Gastroesophageal sphincter (tissue), 4 donors: Measurements from ENCODE around the gene LRRC49. TPM values are rescaled to one million over a fixed set of nuclear protein-coding genes. Genes with fewer than 3 reads are reported as not detected.

Source experiments
- ATAC-seq: fragments of 150-250 bp; one replicate; pipeline ENCODE4 v1.9.1; 2016; ENCODE audit warnings: mild to moderate bottlenecking, moderate library complexity
- H3K27ac ChIP-seq, 4 donors: fragments of 200-600 bp; sonication (generic) in 3 of 4; 1 replicate in 3 of 4; 2 replicates in 1 of 4; pipeline ENCODE4 v1.5.1; 2016 to 2019
- H3K27me3 ChIP-seq: fragments of 200-600 bp; sonication (generic); one replicate; pipeline ENCODE4 v1.5.1; 2019
- H3K36me3 ChIP-seq, 2 donors: fragments of 200-600 bp; sonication (generic); one replicate each; pipeline ENCODE4 v1.5.1; 2019; ENCODE audit warnings: control low read depth in 1 of 2
- H3K4me1 ChIP-seq, 3 donors: fragments of 200-600 bp; sonication (generic); 1 replicate in 2 of 3; 2 replicates in 1 of 3; pipeline ENCODE4 v1.5.1; 2016 to 2019; ENCODE audit warnings: control low read depth in 2 of 3
- H3K4me3 ChIP-seq, 2 donors: fragments of 200-600 bp; sonication (generic); one replicate each; pipeline ENCODE4 v1.5.1; 2019; ENCODE audit warnings: mild to moderate bottlenecking in 1 of 2, moderate library complexity in 1 of 2
- H3K9me3 ChIP-seq, 3 donors: fragments of 200-600 bp; sonication (generic); one replicate each; pipeline ENCODE4 v1.5.1; 2017 to 2019; ENCODE audit warnings: control low read depth in 2 of 3
- CTCF ChIP-seq, 4 experiments: fragments of 200-600 bp in 2 of 4; fragments of 450-650 bp in 2 of 4; sonication (generic) in 1 of 4; IDR thresholded peaks; one replicate each; pipeline ENCODE4 v1.5.1; 2017 to 2019; ENCODE audit warnings: antibody characterized with exemption in 4 of 4, mild to moderate bottlenecking in 2 of 4, moderate library complexity in 2 of 4
- EP300 ChIP-seq: sonication (generic); formaldehyde crosslinking; IDR thresholded peaks from one replicate; pipeline ENCODE4 v1.6.1; 2017; ENCODE audit warnings: antibody characterized with exemption, mild to moderate bottlenecking
- POLR2A ChIP-seq, 2 donors: fragments of 450-650 bp; IDR thresholded peaks; one replicate each; pipeline ENCODE4 v1.6.1; 2017; ENCODE audit warnings: antibody characterized with exemption in 2 of 2, mild to moderate bottlenecking in 2 of 2, moderate library complexity in 1 of 2
- POLR2AphosphoS5 ChIP-seq: sonication (generic); formaldehyde crosslinking; IDR thresholded peaks from one replicate; pipeline ENCODE4 v1.6.1; 2017; ENCODE audit warnings: antibody characterized with exemption
- WGBS, 2 donors: methylation state at CpG; one replicate each; pipeline ENCODE4 v1.1.5; 2018; ENCODE audit warnings: low coverage in 1 of 2; 5-methylcytosine and 5-hydroxymethylcytosine counted together
- total RNA-seq, 4 donors: library from RNA; depleted of rRNA; stranded (reverse); fragments of >200 nt; gene quantifications; one replicate each; pipeline ENCODE4 v1.1.0, GENCODE V29; 2016

Gene LRRC49
- total RNA-seq, 4 donors from 2014 or later, result 5.8 to 14.5 (median 9.2) TPM

- H3K27ac ChIP-seq, result no peak overlapping the region
- 86 to 100% methylated on average over 1 to 2 of the region's 2 CpGs for WGBS, 2 donors
- no peak for ATAC-seq
- no peaks in the 10 kb centered on the region for H3K27me3 ChIP-seq
- peaks cover 0 to 1% (median 0%) of the 10 kb centered on the region in 3 donors for H3K9me3 ChIP-seq
- H3K4me1 ChIP-seq, result peaks cover 0 to 7% (median 0%) of the 10 kb centered on the region in 3 donors
- H3K4me3 ChIP-seq, result no peak overlapping the region
- H3K36me3 ChIP-seq, result peaks cover 0 to 13% of the 10 kb centered on the region in 2 donors
- no peak for TF ChIP-seq POLR2AphosphoS5
- TF ChIP-seq POLR2A (IDR thresholded peaks at IDR 0.05), result no peak
- TF ChIP-seq EP300, result no peak
- TF ChIP-seq CTCF (IDR thresholded peaks at IDR 0.05), result no peak
These were observed 159.7 kb downstream of the LRRC49 start for GRCh38 chr15:71052356-71052755.

GRCh38 chr15:71054286-71054952, 161.8 kb downstream of the LRRC49 start:
- no peak for TF ChIP-seq POLR2AphosphoS5
- no peak for TF ChIP-seq CTCF (IDR thresholded peaks at IDR 0.05)
- no peak for TF ChIP-seq POLR2A (IDR thresholded peaks at IDR 0.05)
- no peak for TF ChIP-seq EP300
- H3K9me3 ChIP-seq, result peaks cover 0 to 6% (median 0%) of the 10 kb centered on the region in 3 donors
- peaks cover 0 to 12% of the 10 kb centered on the region in 2 donors for H3K36me3 ChIP-seq
- no peak for ATAC-seq
- H3K27me3 ChIP-seq, result no peaks in the 10 kb centered on the region
- no peak overlapping the region for H3K4me3 ChIP-seq
- H3K4me1 ChIP-seq, result peaks cover 0 to 7% (median 0%) of the 10 kb centered on the region in 3 donors
- 6 to 34% methylated on average over 2 of the region's 2 CpGs for WGBS, 2 donors
- no peak overlapping the region for H3K27ac ChIP-seq

GRCh38 chr15:71055461-71055860, 162.8 kb downstream of the LRRC49 start:
- Histone ChIP-seq H3K4me3 (no peak overlapping the region), H3K27me3 (no peaks in the 10 kb centered on the region), H3K9me3 (peaks cover 0 to 6% (median 0%) of the 10 kb centered on the region in 3 donors), H3K27ac (no peak overlapping the region), H3K36me3 (peaks cover 0 to 2% of the 10 kb centered on the region in 2 donors), H3K4me1 (peaks cover 0 to 7% (median 0%) of the 10 kb centered on the region in 3 donors)
- ATAC-seq, result no peak
- TF ChIP-seq CTCF (IDR thresholded peaks at IDR 0.05), result no peak
- no peak for TF ChIP-seq POLR2A (IDR thresholded peaks at IDR 0.05)
- TF ChIP-seq POLR2AphosphoS5, result no peak
- TF ChIP-seq EP300, result no peak
- WGBS, 2 donors, result 78 to 80% methylated on average over 1 of the region's 1 CpG

- Histone ChIP-seq H3K27me3 (no peaks in the 10 kb centered on the region), H3K4me3 (no peak overlapping the region), H3K4me1 (peaks cover 0 to 7% (median 0%) of the 10 kb centered on the region in 3 donors), H3K36me3 (no peaks in the 10 kb centered on the region), H3K9me3 (peaks cover 0 to 6% (median 0%) of the 10 kb centered on the region in 3 donors), H3K27ac (no peak overlapping the region)
- no peak for TF ChIP-seq EP300
- no peak for TF ChIP-seq CTCF (IDR thresholded peaks at IDR 0.05)
- no peak for TF ChIP-seq POLR2AphosphoS5
- TF ChIP-seq POLR2A (IDR thresholded peaks at IDR 0.05), result no peak
- ATAC-seq, result no peak
These were observed 163.5 kb downstream of the LRRC49 start for GRCh38 chr15:71056111-71056510.

- H3K27me3 ChIP-seq, result no peaks in the 10 kb centered on the region
- no peak for TF ChIP-seq POLR2A (IDR thresholded peaks at IDR 0.05)
- peaks cover 0 to 7% (median 0%) of the 10 kb centered on the region in 3 donors for H3K4me1 ChIP-seq
- H3K27ac ChIP-seq, result no peak overlapping the region
- H3K9me3 ChIP-seq, result peaks cover 0 to 6% (median 0%) of the 10 kb centered on the region in 3 donors
- no peaks in the 10 kb centered on the region for H3K36me3 ChIP-seq
- no peak overlapping the region for H3K4me3 ChIP-seq
- ATAC-seq, result no peak
These were observed 164.5 kb downstream of the LRRC49 start for GRCh38 chr15:71057143-71057542.
